ENCODE measurements around the gene RGS7BP. TPM values are rescaled to one million over a fixed set of nuclear protein-coding genes. Genes with fewer than 3 reads are reported as not detected.

The RGS7BP gene
- total RNA-seq, 1 experiment from 2014 or later: not detected

DNA sequence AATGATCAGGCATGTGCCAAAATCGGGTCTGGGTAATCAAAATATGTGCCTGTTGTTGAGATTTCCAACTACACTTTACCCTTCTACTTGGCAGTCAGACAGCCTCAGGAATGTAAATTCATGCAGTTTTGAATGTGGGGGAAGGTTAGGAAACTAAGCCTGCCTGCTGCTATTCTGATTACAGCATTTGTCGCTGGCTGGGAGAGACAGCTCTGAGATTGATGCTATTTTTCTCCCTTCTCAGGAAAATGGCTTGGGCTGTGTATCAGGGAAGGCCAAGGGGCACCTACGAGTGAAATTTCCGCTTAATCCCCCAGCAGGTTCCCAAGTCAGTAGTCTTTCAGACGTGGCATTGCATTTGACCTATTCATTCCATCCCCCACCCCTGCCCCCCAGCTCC is 3.6 kb upstream of the RGS7BP start:
- Histone ChIP-seq H4K20me1 (ENCODE audit: insufficient read depth, low read depth, low read length) (no peaks in the 10 kb centered on the region), H3K9ac (ENCODE audit: low read length) (no peak overlapping the region), H3K4me2 (ENCODE audit: low read depth, low read length, poor library complexity, severe bottlenecking) (no peak overlapping the region), H2AFZ (ENCODE audit: low read length) (no peak overlapping the region), H3K9me2 (replicated peaks; ENCODE audit: insufficient read depth, low read length) (no peaks in the 10 kb centered on the region), H3K27me3 (ENCODE audit: low read length) (no peaks in the 10 kb centered on the region), H3K4me3 (ENCODE audit: low read length) (no peak overlapping the region), H3K4me1 (ENCODE audit: low read length) (no peaks in the 10 kb centered on the region), H3K36me3 (ENCODE audit: insufficient read depth, low read length) (no peaks in the 10 kb centered on the region), H3K79me2 (ENCODE audit: low read length) (no peaks in the 10 kb centered on the region), H3K27ac (ENCODE audit: low read length) (no peak overlapping the region), H3K9me3 (ENCODE audit: low read length) (no peaks in the 10 kb centered on the region)
- no peak for DNase-seq

DNA sequence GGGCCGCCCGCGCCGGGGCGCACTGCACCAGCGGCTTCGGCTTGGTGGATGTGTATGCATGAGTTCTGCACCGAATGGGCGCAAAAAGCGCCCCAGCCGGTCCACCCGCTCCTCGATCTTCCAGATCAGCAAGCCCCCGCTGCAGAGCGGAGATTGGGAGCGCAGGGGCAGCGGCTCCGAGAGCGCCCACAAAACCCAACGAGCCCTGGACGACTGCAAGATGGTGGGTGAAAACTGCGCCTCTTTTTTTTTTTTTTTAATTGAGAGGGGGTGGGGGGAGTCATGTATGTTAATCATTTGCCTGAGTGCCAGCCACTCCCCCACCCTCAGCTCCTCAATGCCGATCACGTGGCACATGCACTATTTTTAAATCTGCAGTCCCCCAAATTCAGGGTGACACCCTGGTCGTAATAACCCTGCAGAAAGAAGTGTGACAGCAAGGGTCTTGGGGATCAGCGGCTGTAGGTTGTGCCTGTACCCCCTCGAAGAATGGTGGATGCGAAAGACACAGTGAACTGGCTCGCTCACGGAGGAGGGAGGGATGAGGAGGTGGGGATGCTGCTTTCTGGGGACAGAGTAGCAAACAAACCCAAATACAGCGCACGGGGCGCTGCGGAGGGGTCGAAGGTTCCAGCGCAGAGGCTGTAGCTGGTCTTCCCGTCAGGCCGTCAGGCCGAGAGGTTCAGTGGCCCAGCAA is 900 bp downstream of the RGS7BP start:
- Histone ChIP-seq H3K4me1 (ENCODE audit: low read length) (no peaks in the 10 kb centered on the region), H3K4me2 (ENCODE audit: low read depth, low read length, poor library complexity, severe bottlenecking) (no peak overlapping the region), H3K79me2 (ENCODE audit: low read length) (no peaks in the 10 kb centered on the region), H3K9me2 (replicated peaks; ENCODE audit: insufficient read depth, low read length) (no peaks in the 10 kb centered on the region), H3K4me3 (ENCODE audit: low read length) (no peak overlapping the region), H3K9me3 (ENCODE audit: low read length) (no peaks in the 10 kb centered on the region), H3K27me3 (ENCODE audit: low read length) (no peaks in the 10 kb centered on the region), H4K20me1 (ENCODE audit: insufficient read depth, low read depth, low read length) (no peaks in the 10 kb centered on the region), H3K27ac (ENCODE audit: low read length) (no peak overlapping the region), H3K9ac (ENCODE audit: low read length) (no peak overlapping the region), H3K36me3 (ENCODE audit: insufficient read depth, low read length) (no peaks in the 10 kb centered on the region), H2AFZ (ENCODE audit: low read length) (no peak overlapping the region)
- DNase-seq: no peak

GRCh38 chr5:64507264-64507605 is 1.4 kb downstream of the RGS7BP start:
- no peaks in the 10 kb centered on the region for H3K36me3 ChIP-seq (ENCODE audit: insufficient read depth, low read length)
- no peak overlapping the region for H3K4me3 ChIP-seq (ENCODE audit: low read length)
- H3K9me3 ChIP-seq (ENCODE audit: low read length): no peaks in the 10 kb centered on the region
- no peak overlapping the region for H3K9ac ChIP-seq (ENCODE audit: low read length)
- H3K4me1 ChIP-seq (ENCODE audit: low read length): no peaks in the 10 kb centered on the region
- H3K4me2 ChIP-seq (ENCODE audit: low read depth, low read length, poor library complexity, severe bottlenecking): no peak overlapping the region
- H4K20me1 ChIP-seq (ENCODE audit: insufficient read depth, low read depth, low read length): no peaks in the 10 kb centered on the region
- H3K79me2 ChIP-seq (ENCODE audit: low read length): no peaks in the 10 kb centered on the region
- DNase-seq: no peak
- H3K27ac ChIP-seq (ENCODE audit: low read length): no peak overlapping the region
- H3K9me2 ChIP-seq (replicated peaks; ENCODE audit: insufficient read depth, low read length): no peaks in the 10 kb centered on the region
- H3K27me3 ChIP-seq (ENCODE audit: low read length): no peaks in the 10 kb centered on the region
- H2AFZ ChIP-seq (ENCODE audit: low read length): no peak overlapping the region

- H4K20me1 ChIP-seq (ENCODE audit: insufficient read depth, low read depth, low read length): no peaks in the 10 kb centered on the region
- no peak overlapping the region for H3K4me2 ChIP-seq (ENCODE audit: low read depth, low read length, poor library complexity, severe bottlenecking)
- H3K36me3 ChIP-seq (ENCODE audit: insufficient read depth, low read length): no peaks in the 10 kb centered on the region
- no peak overlapping the region for H3K4me3 ChIP-seq (ENCODE audit: low read length)
- no peak overlapping the region for H3K27ac ChIP-seq (ENCODE audit: low read length)
- DNase-seq: no peak
- H3K79me2 ChIP-seq (ENCODE audit: low read length): no peaks in the 10 kb centered on the region
- H3K9ac ChIP-seq (ENCODE audit: low read length): no peak overlapping the region
- H3K9me3 ChIP-seq (ENCODE audit: low read length): no peaks in the 10 kb centered on the region
- H3K9me2 ChIP-seq (replicated peaks; ENCODE audit: insufficient read depth, low read length): no peaks in the 10 kb centered on the region
- no peak overlapping the region for H2AFZ ChIP-seq (ENCODE audit: low read length)
- H3K4me1 ChIP-seq (ENCODE audit: low read length): no peaks in the 10 kb centered on the region
- H3K27me3 ChIP-seq (ENCODE audit: low read length): no peaks in the 10 kb centered on the region
Observed at GRCh38 chr5:64509828-64510227, 4.0 kb downstream of the RGS7BP start.

DNA sequence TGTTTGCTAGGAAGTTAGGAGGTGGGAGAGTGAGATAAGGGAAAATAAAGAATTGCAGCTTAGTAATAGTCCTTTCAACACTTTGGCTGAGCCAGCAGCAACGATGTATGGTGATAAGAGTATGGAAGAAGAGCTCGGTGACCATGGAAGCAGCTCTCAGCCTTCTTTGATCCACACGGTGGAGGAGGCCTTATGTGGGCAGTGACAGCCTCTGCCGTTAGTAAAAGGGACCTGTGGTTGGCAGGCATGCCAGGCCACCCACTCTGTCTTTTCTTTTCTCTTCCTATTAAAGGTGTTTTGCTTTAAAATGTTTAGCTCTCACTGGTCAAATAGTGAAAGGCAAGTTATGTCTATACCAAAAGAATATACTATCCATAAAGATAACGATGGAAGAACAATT is 7.7 kb downstream of the RGS7BP start:
- H3K4me2 ChIP-seq (ENCODE audit: low read depth, low read length, poor library complexity, severe bottlenecking): no peak overlapping the region
- H2AFZ ChIP-seq (ENCODE audit: low read length): no peak overlapping the region
- H3K36me3 ChIP-seq (ENCODE audit: insufficient read depth, low read length): no peaks in the 10 kb centered on the region
- H3K79me2 ChIP-seq (ENCODE audit: low read length): no peaks in the 10 kb centered on the region
- no peaks in the 10 kb centered on the region for H4K20me1 ChIP-seq (ENCODE audit: insufficient read depth, low read depth, low read length)
- DNase-seq: no peak
- no peaks in the 10 kb centered on the region for H3K9me3 ChIP-seq (ENCODE audit: low read length)
- no peaks in the 10 kb centered on the region for H3K9me2 ChIP-seq (replicated peaks; ENCODE audit: insufficient read depth, low read length)
- H3K27me3 ChIP-seq (ENCODE audit: low read length): no peaks in the 10 kb centered on the region
- no peak overlapping the region for H3K4me3 ChIP-seq (ENCODE audit: low read length)
- no peak overlapping the region for H3K27ac ChIP-seq (ENCODE audit: low read length)
- H3K4me1 ChIP-seq (ENCODE audit: low read length): peaks cover 3% of the 10 kb centered on the region
- no peak overlapping the region for H3K9ac ChIP-seq (ENCODE audit: low read length)

- H3K4me1 ChIP-seq (ENCODE audit: low read length): peaks cover 8% of the 10 kb centered on the region
- no peak overlapping the region for H2AFZ ChIP-seq (ENCODE audit: low read length)
- no peaks in the 10 kb centered on the region for H3K36me3 ChIP-seq (ENCODE audit: insufficient read depth, low read length)
- no peaks in the 10 kb centered on the region for H3K27me3 ChIP-seq (ENCODE audit: low read length)
- H3K4me3 ChIP-seq (ENCODE audit: low read length): no peak overlapping the region
- H3K9ac ChIP-seq (ENCODE audit: low read length): no peak overlapping the region
- H3K27ac ChIP-seq (ENCODE audit: low read length): no peak overlapping the region
- H3K4me2 ChIP-seq (ENCODE audit: low read depth, low read length, poor library complexity, severe bottlenecking): no peak overlapping the region
- H3K79me2 ChIP-seq (ENCODE audit: low read length): no peaks in the 10 kb centered on the region
- DNase-seq: no peak
- no peaks in the 10 kb centered on the region for H3K9me3 ChIP-seq (ENCODE audit: low read length)
- H4K20me1 ChIP-seq (ENCODE audit: insufficient read depth, low read depth, low read length): no peaks in the 10 kb centered on the region
- H3K9me2 ChIP-seq (replicated peaks; ENCODE audit: insufficient read depth, low read length): no peaks in the 10 kb centered on the region
Observed at GRCh38 chr5:64514612-64515011, 8.8 kb downstream of the RGS7BP start.

DNA sequence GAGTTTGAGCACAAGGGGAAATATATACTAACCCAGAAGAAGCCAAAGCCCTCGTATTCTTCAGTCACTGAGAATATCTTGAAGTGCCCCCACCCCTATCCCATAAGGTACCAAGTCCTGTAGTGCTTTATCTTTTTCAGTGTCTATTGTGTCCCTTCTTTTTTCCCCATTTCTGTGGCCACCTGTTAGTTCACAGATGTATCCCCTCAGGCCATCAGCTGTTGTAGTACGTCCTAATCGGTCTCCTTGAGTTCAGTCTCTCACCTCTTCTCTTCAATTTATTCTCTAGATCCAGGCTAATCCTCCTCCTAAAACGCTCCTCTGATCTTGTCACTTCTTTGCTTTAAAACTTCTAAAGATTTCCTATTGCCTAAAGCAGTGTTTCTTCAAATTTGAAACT is 10.4 kb downstream of the RGS7BP start:
- H3K9me2 ChIP-seq (replicated peaks; ENCODE audit: insufficient read depth, low read length): no peaks in the 10 kb centered on the region
- no peaks in the 10 kb centered on the region for H3K79me2 ChIP-seq (ENCODE audit: low read length)
- H3K4me3 ChIP-seq (ENCODE audit: low read length): no peak overlapping the region
- no peaks in the 10 kb centered on the region for H4K20me1 ChIP-seq (ENCODE audit: insufficient read depth, low read depth, low read length)
- no peaks in the 10 kb centered on the region for H3K27me3 ChIP-seq (ENCODE audit: low read length)
- no peaks in the 10 kb centered on the region for H3K9me3 ChIP-seq (ENCODE audit: low read length)
- H3K9ac ChIP-seq (ENCODE audit: low read length): no peak overlapping the region
- no peak overlapping the region for H3K4me2 ChIP-seq (ENCODE audit: low read depth, low read length, poor library complexity, severe bottlenecking)
- no peak overlapping the region for H3K27ac ChIP-seq (ENCODE audit: low read length)
- peaks cover 8% of the 10 kb centered on the region for H3K4me1 ChIP-seq (ENCODE audit: low read length)
- DNase-seq: no peak
- H2AFZ ChIP-seq (ENCODE audit: low read length): no peak overlapping the region
- no peaks in the 10 kb centered on the region for H3K36me3 ChIP-seq (ENCODE audit: insufficient read depth, low read length)

GRCh38 chr5:64518793-64519192 is 13.0 kb downstream of the RGS7BP start:
- no peak for DNase-seq
- H3K4me3 ChIP-seq (ENCODE audit: low read length): no peak overlapping the region
- H2AFZ ChIP-seq (ENCODE audit: low read length): peak overlapping the region; percentile 62; the same call in 1 of the 2 replicates
- H3K27me3 ChIP-seq (ENCODE audit: low read length): no peaks in the 10 kb centered on the region
- H3K9me3 ChIP-seq (ENCODE audit: low read length): no peaks in the 10 kb centered on the region
- no peaks in the 10 kb centered on the region for H4K20me1 ChIP-seq (ENCODE audit: insufficient read depth, low read depth, low read length)
- no peaks in the 10 kb centered on the region for H3K36me3 ChIP-seq (ENCODE audit: insufficient read depth, low read length)
- peaks cover 8% of the 10 kb centered on the region for H3K4me1 ChIP-seq (ENCODE audit: low read length)
- H3K27ac ChIP-seq (ENCODE audit: low read length): no peak overlapping the region
- no peak overlapping the region for H3K4me2 ChIP-seq (ENCODE audit: low read depth, low read length, poor library complexity, severe bottlenecking)
- no peaks in the 10 kb centered on the region for H3K9me2 ChIP-seq (replicated peaks; ENCODE audit: insufficient read depth, low read length)
- H3K9ac ChIP-seq (ENCODE audit: low read length): no peak overlapping the region
- H3K79me2 ChIP-seq (ENCODE audit: low read length): no peaks in the 10 kb centered on the region

DNA sequence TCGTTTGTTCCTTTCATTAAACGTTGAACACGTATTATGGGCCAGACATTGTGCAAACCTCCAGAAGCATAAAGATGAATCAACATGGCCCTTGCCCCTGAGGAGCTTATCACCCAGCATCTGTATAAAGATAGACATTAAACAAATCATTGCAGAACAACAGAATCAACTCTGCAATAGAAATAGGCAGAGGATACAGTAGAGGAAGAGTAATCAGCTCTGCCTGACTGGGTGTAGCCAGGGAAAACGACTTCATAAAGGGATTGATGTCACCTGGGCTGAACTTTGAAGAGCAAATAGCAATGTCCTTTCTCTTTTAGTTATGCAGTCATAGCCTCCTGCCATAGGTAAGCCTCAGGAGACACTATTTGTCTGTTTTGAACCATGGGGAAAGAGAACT is 13.4 kb downstream of the RGS7BP start:
- DNase-seq: no peak
- H3K79me2 ChIP-seq (ENCODE audit: low read length): no peaks in the 10 kb centered on the region
- H3K27me3 ChIP-seq (ENCODE audit: low read length): no peaks in the 10 kb centered on the region
- no peaks in the 10 kb centered on the region for H3K36me3 ChIP-seq (ENCODE audit: insufficient read depth, low read length)
- no peaks in the 10 kb centered on the region for H4K20me1 ChIP-seq (ENCODE audit: insufficient read depth, low read depth, low read length)
- no peak overlapping the region for H3K9ac ChIP-seq (ENCODE audit: low read length)
- no peak overlapping the region for H3K27ac ChIP-seq (ENCODE audit: low read length)
- H3K9me2 ChIP-seq (replicated peaks; ENCODE audit: insufficient read depth, low read length): no peaks in the 10 kb centered on the region
- H3K4me3 ChIP-seq (ENCODE audit: low read length): no peak overlapping the region
- H3K4me2 ChIP-seq (ENCODE audit: low read depth, low read length, poor library complexity, severe bottlenecking): no peak overlapping the region
- no peaks in the 10 kb centered on the region for H3K9me3 ChIP-seq (ENCODE audit: low read length)
- no peak overlapping the region for H2AFZ ChIP-seq (ENCODE audit: low read length)
- peaks cover 8% of the 10 kb centered on the region for H3K4me1 ChIP-seq (ENCODE audit: low read length)

Data from Karpas-422 (cell line).